HCT116 (cell line): ENCODE results near the gene ITIH4. TPM values are rescaled to one million over a fixed set of nuclear protein-coding genes. Genes with fewer than 3 reads are reported as not detected.

Source experiments
- ATAC-seq: fragments of 200-7000 bp; cut with Tn5 transposase; 2 replicates; pipeline ENCODE4 v1.9.1; 2020; ENCODE audit warnings: mild to moderate bottlenecking, moderate library complexity
- BruUV-seq: library from RNA; stranded (reverse); fragments of 400-500 nt; replicated peaks from 2 replicates; lab custom pipeline; 2021; lab: Mats Ljungman, UMichigan
- CTCF ChIA-PET: fragments of 300-600 bp; sonication (Branson Sonifier 250); formaldehyde crosslinking; loops from one replicate; lab custom pipeline; 2021; ENCODE audit warnings: antibody characterized with exemption; lab: Charles Lee
- POLR2A ChIA-PET: fragments of 300-600, 350-600 bp; sonication (Branson Sonifier 250); formaldehyde crosslinking; loops from one replicate; lab custom pipeline; 2021; ENCODE audit warnings: antibody characterized with exemption; lab: Charles Lee
- RAD21 ChIA-PET, 2 experiments: fragments of 300-600 bp; sonication (Branson Sonifier 250); formaldehyde crosslinking; loops; one replicate each; lab custom pipeline; 2023; ENCODE audit warnings: low total read pairs in 2 of 2; ENCODE audit not compliant: uncharacterized antibody in 2 of 2, unreplicated experiment in 2 of 2, low non-redundant PET in 1 of 2; lab: Charles Lee
- DNase-seq: peaks from one replicate; pipeline ENCODE4 v3.0.0-alpha.2; 2010; ENCODE audit warnings: low read depth, low spot score
- H2AFZ ChIP-seq: fragments of 200-600 bp; shearing (Covaris generic), sonication (generic); 2 replicates; pipeline ENCODE4 v1.6.1; 2017; ENCODE audit warnings: low read depth, mixed run types, mixed read lengths, antibody characterized with exemption, low read length; ENCODE audit not compliant: poor library complexity, severe bottlenecking
- H3K27ac ChIP-seq: 2 replicates; pipeline ENCODE4 v1.5.1; 2012; ENCODE audit warnings: low read depth, low read length
- H3K27me3 ChIP-seq: fragments of 200-600 bp; sonication (generic); 2 replicates; pipeline ENCODE4 v1.6.1; 2016; ENCODE audit warnings: mixed run types, low read length, mixed read lengths; ENCODE audit not compliant: insufficient read depth
- H3K36me3 ChIP-seq, 2 experiments: fragments of 200-500 bp in 1 of 2; fragments of 200-600 bp in 1 of 2; sonication (Bioruptor generic) in 1 of 2; sonication (generic) in 1 of 2; 2 replicates each; pipeline versions ENCODE4 v1.5.1 to v1.6.1; 2014 to 2016; ENCODE audit warnings: low read length in 2 of 2, inconsistent platforms in 1 of 2, mixed read lengths in 1 of 2, mixed run types in 1 of 2; ENCODE audit not compliant: insufficient read depth in 2 of 2, control insufficient read depth in 1 of 2
- H3K4me1 ChIP-seq, 2 experiments: fragments of 200-600 bp in 1 of 2; sonication (generic) in 1 of 2; 2 replicates each; pipeline versions ENCODE4 v1.5.1 to v1.6.1; 2012 to 2017; ENCODE audit warnings: low read length in 2 of 2, inconsistent platforms in 1 of 2, mild to moderate bottlenecking in 1 of 2, mixed read lengths in 1 of 2, mixed run types in 1 of 2, moderate library complexity in 1 of 2; ENCODE audit not compliant: insufficient read depth in 2 of 2, control insufficient read depth in 1 of 2
- H3K4me2 ChIP-seq: fragments of 200-600 bp; sonication (generic); 2 replicates; pipeline ENCODE4 v1.6.1; 2017; ENCODE audit warnings: mixed run types, low read length, mixed read lengths
- H3K4me3 ChIP-seq, 2 experiments: fragments of 200-600 bp in 1 of 2; sonication (generic) in 1 of 2; replicated peaks in 1 of 2; 2 replicates each; pipeline ENCODE4 v1.5.1; 2011 to 2016; ENCODE audit warnings: low read length in 2 of 2, control low read depth in 1 of 2, low read depth in 1 of 2, mild to moderate bottlenecking in 1 of 2, mixed read lengths in 1 of 2, mixed run types in 1 of 2
- H3K79me2 ChIP-seq: fragments of 200-600 bp; sonication (generic); 2 replicates; pipeline ENCODE4 v1.6.1; 2017; ENCODE audit warnings: mild to moderate bottlenecking, mixed run types, low read length, moderate library complexity, mixed read lengths; ENCODE audit not compliant: insufficient read depth
- H3K9ac ChIP-seq: fragments of 200-600 bp; sonication (generic); 2 replicates; pipeline ENCODE4 v1.6.1; 2016; ENCODE audit warnings: low read length, mixed read lengths
- H3K9me2 ChIP-seq: fragments of 200-600 bp; sonication (generic), shearing (Covaris generic); 2 replicates; pipeline ENCODE4 v1.6.1; 2017; ENCODE audit warnings: mixed run types, mild to moderate bottlenecking, moderate library complexity; ENCODE audit not compliant: insufficient read depth
- H3K9me3 ChIP-seq, 2 experiments: fragments of 200-500 bp in 1 of 2; fragments of 200-600 bp in 1 of 2; sonication (Bioruptor generic) in 1 of 2; sonication (generic) in 1 of 2; 2 replicates each; pipeline ENCODE4 v1.6.1; 2014 to 2017; ENCODE audit warnings: low read length in 2 of 2, mixed read lengths in 2 of 2, inconsistent platforms in 1 of 2, low read depth in 1 of 2, mild to moderate bottlenecking in 1 of 2, mixed run types in 1 of 2, moderate library complexity in 1 of 2; ENCODE audit not compliant: control insufficient read depth in 1 of 2, insufficient read depth in 1 of 2
- H4K20me1 ChIP-seq: fragments of 200-600 bp; sonication (generic), shearing (Covaris generic); 2 replicates; pipeline ENCODE4 v1.6.1; 2017; ENCODE audit warnings: mixed run types, mild to moderate bottlenecking, moderate library complexity; ENCODE audit not compliant: insufficient read depth
- CBX3 ChIP-seq: IDR thresholded peaks from 2 replicates; pipeline ENCODE4 v1.6.1; 2012; ENCODE audit warnings: low read depth
- CEBPB ChIP-seq: IDR thresholded peaks from 2 replicates; pipeline ENCODE4 v1.6.1; 2012; ENCODE audit warnings: low read depth
- ELF1 ChIP-seq: IDR thresholded peaks from 2 replicates; pipeline ENCODE4 v1.6.1; 2012; ENCODE audit warnings: low read depth, borderline replicate concordance
- EZH2 ChIP-seq: fragments of 200-600 bp; sonication (generic); IDR thresholded peaks from 2 replicates; pipeline ENCODE4 v1.6.1; 2017; ENCODE audit warnings: antibody characterized with exemption, mixed run types
- EZH2phosphoT487 ChIP-seq: fragments of 200-600 bp; IDR thresholded peaks from 2 replicates; pipeline ENCODE4 v1.6.1; 2018; ENCODE audit warnings: antibody characterized with exemption, borderline replicate concordance
- FOSL1 ChIP-seq: IDR thresholded peaks from 2 replicates; pipeline ENCODE4 v1.6.1; 2012; ENCODE audit warnings: low read depth
- JUND ChIP-seq: IDR thresholded peaks from 2 replicates; pipeline ENCODE4 v1.6.1; 2012
- POLR2AphosphoS5 ChIP-seq: IDR thresholded peaks from 2 replicates; pipeline ENCODE4 v1.6.1; 2011; ENCODE audit warnings: mild to moderate bottlenecking, low read depth, low read length, moderate library complexity
- SIN3A ChIP-seq: IDR thresholded peaks from 2 replicates; pipeline ENCODE4 v1.6.1; 2012; ENCODE audit warnings: low read depth
- SP1 ChIP-seq: IDR thresholded peaks from 2 replicates; pipeline ENCODE4 v1.6.1; 2012; ENCODE audit warnings: low read depth
- YY1 ChIP-seq: IDR thresholded peaks from 2 replicates; pipeline ENCODE4 v1.6.1; 2011; ENCODE audit warnings: low read length, low read depth, moderate library complexity, mild to moderate bottlenecking; ENCODE audit not compliant: insufficient replicate concordance; ENCODE audit errors: extremely low read depth
- ZNF274 ChIP-seq: fragments of 200-500 bp; sonication (Bioruptor generic); IDR thresholded peaks from 2 replicates; pipeline ENCODE4 v1.6.1; 2014; ENCODE audit warnings: mild to moderate bottlenecking, low read depth, low read length, inconsistent platforms
- intact Hi-C: fragments of 100-400 bp; cut with micrococcal nuclease; formaldehyde crosslinking; loops from 2 replicates; pipeline ENCODE4 v1.10.0; 2022
- total RNA-seq: library from RNA; stranded (reverse); gene quantifications from one replicate; pipeline ENCODE4 v1.2.1, GENCODE V29; 2021; ENCODE audit not compliant: unreplicated experiment
- TF ChIP-seq, protein P1 (sequence below), 3 experiments: fragments of 200-600 bp in 1 of 3; sonication (generic) in 1 of 3; IDR thresholded peaks in 2 of 3; conservative IDR thresholded peaks in 1 of 3; 2 replicates each; pipeline ENCODE4 v1.5.1; 2012 to 2017; ENCODE audit warnings: low read depth in 2 of 3, low read length in 2 of 3, antibody characterized with exemption in 1 of 3, borderline replicate concordance in 1 of 3, control low read depth in 1 of 3, mild to moderate bottlenecking in 1 of 3, mixed read lengths in 1 of 3, mixed run types in 1 of 3, moderate library complexity in 1 of 3; ENCODE audit not compliant: insufficient read depth in 1 of 3
- TF ChIP-seq, protein P2 (sequence below): IDR thresholded peaks from 2 replicates; pipeline ENCODE4 v1.6.1; 2012

The ITIH4 gene
- total RNA-seq, 1 experiment from 2014 or later = 4.1 TPM

DNA sequence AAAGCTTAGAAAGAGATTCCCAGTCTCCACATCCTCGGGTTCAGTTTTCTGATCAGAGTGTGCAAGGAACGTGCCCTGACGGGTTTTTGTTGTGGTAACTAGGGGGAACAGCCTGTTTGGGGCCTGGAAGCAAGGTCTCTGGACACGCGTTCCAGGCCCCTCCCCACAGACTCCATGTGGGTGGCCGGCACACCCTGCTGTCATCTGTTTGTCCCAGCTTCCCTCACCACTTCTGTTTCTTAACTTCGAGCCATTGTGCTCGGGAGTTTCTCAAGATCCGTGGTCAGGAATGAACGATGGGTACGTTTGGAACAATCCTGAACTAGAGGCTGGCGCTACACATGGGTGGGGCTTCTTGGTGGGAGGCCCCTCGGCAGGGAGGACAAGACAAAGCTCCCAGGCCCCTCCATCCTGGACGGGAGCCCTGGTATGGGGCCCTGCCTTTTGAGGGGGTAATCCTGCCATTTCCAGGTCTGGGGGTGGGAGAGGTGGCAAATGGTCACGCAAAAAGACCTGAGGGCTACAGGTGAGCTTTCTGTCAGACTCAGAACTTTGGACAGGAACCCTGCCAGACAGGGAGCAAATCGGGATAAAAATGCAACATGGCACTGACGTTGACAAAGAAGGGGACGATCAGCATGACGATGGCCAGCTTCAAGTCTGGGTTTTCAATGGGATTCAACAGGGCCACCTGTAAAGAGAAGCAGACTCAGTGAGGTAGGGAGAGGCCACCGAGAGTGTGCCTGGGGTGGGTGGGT is 12.8 kb upstream of the ITIH4 start:
- no peaks in the 10 kb centered on the region for H3K4me1 ChIP-seq

DNA sequence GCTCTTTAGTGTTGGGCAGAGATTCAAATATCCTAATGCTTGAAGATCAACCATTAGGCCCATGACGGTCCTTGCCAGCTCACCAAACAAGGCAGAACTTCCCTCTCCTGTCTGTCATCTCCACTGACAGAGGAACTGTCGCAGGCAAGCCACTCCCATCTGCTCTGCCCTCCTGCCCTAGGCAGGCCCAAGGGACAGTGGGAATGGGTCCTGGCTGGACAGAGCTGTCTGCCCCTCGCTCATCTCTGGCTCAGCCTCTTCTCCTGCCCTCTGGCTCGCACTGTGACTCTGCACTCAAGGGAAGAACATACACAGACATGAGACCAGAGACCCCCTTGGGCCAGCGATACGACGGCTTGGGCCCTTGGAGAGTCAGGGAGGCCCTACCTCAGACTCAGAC is 12.0 kb upstream of the ITIH4 start:
- no peak overlapping the region for H3K4me2 ChIP-seq
- H2AFZ ChIP-seq = no peak overlapping the region
- ChIA-PET POLR2A (no interaction called here), CTCF (no interaction called here)
- no peaks in the 10 kb centered on the region for H3K4me1 ChIP-seq
- BruUV-seq = no TSS peak
- no peak for DNase-seq
- intact Hi-C loops = no loop called here
- H3K9me3 ChIP-seq = no peaks in the 10 kb centered on the region
- no peak overlapping the region for H3K27ac ChIP-seq
- no peak for TF ChIP-seq CEBPB
- TF ChIP-seq, protein P1, sequence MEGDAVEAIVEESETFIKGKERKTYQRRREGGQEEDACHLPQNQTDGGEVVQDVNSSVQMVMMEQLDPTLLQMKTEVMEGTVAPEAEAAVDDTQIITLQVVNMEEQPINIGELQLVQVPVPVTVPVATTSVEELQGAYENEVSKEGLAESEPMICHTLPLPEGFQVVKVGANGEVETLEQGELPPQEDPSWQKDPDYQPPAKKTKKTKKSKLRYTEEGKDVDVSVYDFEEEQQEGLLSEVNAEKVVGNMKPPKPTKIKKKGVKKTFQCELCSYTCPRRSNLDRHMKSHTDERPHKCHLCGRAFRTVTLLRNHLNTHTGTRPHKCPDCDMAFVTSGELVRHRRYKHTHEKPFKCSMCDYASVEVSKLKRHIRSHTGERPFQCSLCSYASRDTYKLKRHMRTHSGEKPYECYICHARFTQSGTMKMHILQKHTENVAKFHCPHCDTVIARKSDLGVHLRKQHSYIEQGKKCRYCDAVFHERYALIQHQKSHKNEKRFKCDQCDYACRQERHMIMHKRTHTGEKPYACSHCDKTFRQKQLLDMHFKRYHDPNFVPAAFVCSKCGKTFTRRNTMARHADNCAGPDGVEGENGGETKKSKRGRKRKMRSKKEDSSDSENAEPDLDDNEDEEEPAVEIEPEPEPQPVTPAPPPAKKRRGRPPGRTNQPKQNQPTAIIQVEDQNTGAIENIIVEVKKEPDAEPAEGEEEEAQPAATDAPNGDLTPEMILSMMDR (IDR thresholded peaks at IDR 0.05 in 2 of 3, conservative IDR thresholded peaks at IDR 0.05 in 1 of 3; ENCODE audit: borderline replicate concordance in 1 of 3, insufficient read depth in 1 of 3, low read depth in 2 of 3, low read length in 2 of 3) = no peak
- no peak for TF ChIP-seq EZH2phosphoT487
- no peak for TF ChIP-seq ZNF274
- TF ChIP-seq CBX3 = no peak
- no peak for TF ChIP-seq EZH2
- TF ChIP-seq, protein P2, sequence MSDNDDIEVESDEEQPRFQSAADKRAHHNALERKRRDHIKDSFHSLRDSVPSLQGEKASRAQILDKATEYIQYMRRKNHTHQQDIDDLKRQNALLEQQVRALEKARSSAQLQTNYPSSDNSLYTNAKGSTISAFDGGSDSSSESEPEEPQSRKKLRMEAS = no peak
- TF ChIP-seq POLR2AphosphoS5 = no peak
- TF ChIP-seq FOSL1 = no peak
- no peak for TF ChIP-seq YY1
- TF ChIP-seq, all 23 proteins: peak for 0
- Histone ChIP-seq H3K79me2 (no peaks in the 10 kb centered on the region), H4K20me1 (no peaks in the 10 kb centered on the region), H3K9ac (no peak overlapping the region), H3K27me3 (no peaks in the 10 kb centered on the region), H3K36me3 (no peaks in the 10 kb centered on the region), H3K9me2 (no peaks in the 10 kb centered on the region), H3K4me3 (no peak overlapping the region)
- ATAC-seq = no peak
- RAD21 ChIA-PET = no interaction called here

More for the DNA sequence above, 12.8 kb upstream of the ITIH4 start:
- H3K9ac ChIP-seq = no peak overlapping the region
- ChIA-PET CTCF (interaction anchor here (1.0 kb wide), 1 partner anchor 10 kb away, joined by 3 read pairs; no protein-coding TSS in a partner anchor), POLR2A (no interaction called here), RAD21 (no interaction called here)
- DNase-seq (no peak), ATAC-seq (no peak)
- no peaks in the 10 kb centered on the region for H3K27me3 ChIP-seq
- H3K4me2 ChIP-seq = no peak overlapping the region
- H3K9me3 ChIP-seq = no peaks in the 10 kb centered on the region
- H3K27ac ChIP-seq = no peak overlapping the region
- intact Hi-C loops = no loop called here
- H3K9me2 ChIP-seq = no peaks in the 10 kb centered on the region
- no peaks in the 10 kb centered on the region for H4K20me1 ChIP-seq
- H3K36me3 ChIP-seq = no peaks in the 10 kb centered on the region
- H2AFZ ChIP-seq = no peak overlapping the region
- no peak overlapping the region for H3K4me3 ChIP-seq
- no peak for TF ChIP-seq JUND
- TF ChIP-seq YY1 = no peak
- no peak for TF ChIP-seq ELF1
- no peak for TF ChIP-seq SP1
- TF ChIP-seq EZH2 = no peak
- TF ChIP-seq, protein P2 = no peak
- no peak for TF ChIP-seq EZH2phosphoT487
- TF ChIP-seq CEBPB = no peak
- no peak for TF ChIP-seq CBX3
- TF ChIP-seq SIN3A = no peak
- H3K79me2 ChIP-seq = no peaks in the 10 kb centered on the region
- BruUV-seq = no TSS peak
